CMK (cell line): ENCODE results near the gene BSN.
A peak's percentile ranks its signal among the peaks of the same experiment; 100 is the strongest.
"Not testable (repeated sequence)": the region's sequence is repeated elsewhere in the genome, so short reads cannot be mapped to it uniquely, and the experiment has no call there.

ENCODE experiments used
- DNase-seq: peaks from one replicate; pipeline ENCODE4 v3.0.0-alpha.2; 2010; ENCODE audit warnings: low read depth

Gene BSN

GRCh38 chr3:49673715-49674496, 119.6 kb downstream of the BSN start, which contains the start of gene APEH:
APEH (plus strand) TSS chr3:49674351; CDS start chr3:49674402, 51 bp downstream.
- DNase-seq, result peak; percentile 99

- peak; percentile 62 for DNase-seq
Observed at GRCh38 chr3:49674497-49674983, 120.3 kb downstream of the BSN start.

GRCh38 chr3:49675912-49676311, 121.6 kb downstream of the BSN start:
- no peak for DNase-seq

- DNase-seq, result no peak
Observed at GRCh38 chr3:49680493-49681231, 126.4 kb downstream of the BSN start.

GRCh38 chr3:49681232-49681522, 126.9 kb downstream of the BSN start:
- DNase-seq, result no peak

GRCh38 chr3:49681543-49681942, 127.3 kb downstream of the BSN start:
- DNase-seq, result no peak

GRCh38 chr3:49683162-49683561, 128.9 kb downstream of the BSN start:
- DNase-seq, result no peak

- DNase-seq, result not testable (repeated sequence)
Observed at GRCh38 chr3:49684453-49684852, 130.2 kb downstream of the BSN start.

- not testable (repeated sequence) for DNase-seq
Observed at GRCh38 chr3:49685103-49685502, 130.8 kb downstream of the BSN start.

GRCh38 chr3:49685846-49686245, 131.6 kb downstream of the BSN start:
- not testable (repeated sequence) for DNase-seq

GRCh38 chr3:49686346-49686745, 132.1 kb downstream of the BSN start:
- not testable (repeated sequence) for DNase-seq

- not testable (repeated sequence) for DNase-seq
Observed at GRCh38 chr3:49686769-49687423, 132.6 kb downstream of the BSN start.

- DNase-seq, result not testable (repeated sequence)
Observed at GRCh38 chr3:49687424-49687795, 133.1 kb downstream of the BSN start.

GRCh38 chr3:49688338-49689045, 134.2 kb downstream of the BSN start:
- not testable (repeated sequence) for DNase-seq

GRCh38 chr3:49689046-49689907, 135.0 kb downstream of the BSN start, which contains the start of the genes MST1 and RNF123:
MST1 (minus strand) TSS chr3:49689474; CDS start chr3:49688691, 783 bp downstream.
RNF123 (plus strand) TSS chr3:49689557; CDS start chr3:49691166, 1,609 bp downstream.
- DNase-seq, result peak; percentile 92

GRCh38 chr3:49689908-49690624, 135.8 kb downstream of the BSN start:
- peak; percentile 26 for DNase-seq

GRCh38 chr3:49690856-49691255, 136.6 kb downstream of the BSN start:
- DNase-seq, result not testable (repeated sequence)

GRCh38 chr3:49691481-49691880, 137.2 kb downstream of the BSN start:
- DNase-seq, result not testable (repeated sequence)

- DNase-seq, result not testable (repeated sequence)
Observed at GRCh38 chr3:49694409-49695070, 140.3 kb downstream of the BSN start.
